HepG2 (cell line): Measurements from ENCODE around the gene U2SURP.

ENCODE experiments used
- AHR ChIP-seq: IDR thresholded peaks from 2 replicates; pipeline ENCODE4 v1.6.1; 2018; ENCODE audit warnings: missing genetic modification reagents, missing compliant biosample characterization
- ARID2 ChIP-seq: sonication (generic); formaldehyde crosslinking; IDR thresholded peaks from 2 replicates; pipeline ENCODE4 v1.8.1; 2022; ENCODE audit warnings: mild to moderate bottlenecking, missing genetic modification reagents, borderline replicate concordance
- BHLHE40 ChIP-seq: IDR thresholded peaks from 2 replicates; pipeline ENCODE4 v1.6.1; 2011; ENCODE audit warnings: low read length, improper control_type of control experiment
- CEBPZ ChIP-seq: IDR thresholded peaks from 2 replicates; pipeline ENCODE4 v1.6.1; 2012; ENCODE audit warnings: low read length, improper control_type of control experiment
- ELF1 ChIP-seq: sonication (generic); formaldehyde crosslinking; IDR thresholded peaks from 2 replicates; pipeline ENCODE4 v1.4.0; 2020; ENCODE audit warnings: missing genetic modification reagents
- POLR2AphosphoS5 ChIP-seq: IDR thresholded peaks from 2 replicates; pipeline ENCODE4 v1.6.1; 2012; ENCODE audit warnings: low read depth, low read length
- SP5 ChIP-seq: IDR thresholded peaks from 2 replicates; pipeline ENCODE4 v1.6.1; 2016; ENCODE audit warnings: low read depth, borderline replicate concordance
- SUZ12 ChIP-seq: fragments of 150-350 bp; IDR thresholded peaks from 2 replicates; pipeline ENCODE4 v1.6.1; 2014; ENCODE audit warnings: low read depth, low read length

- TF ChIP-seq POLR2AphosphoS5 (no peak), AHR (no peak), CEBPZ (no peak), SUZ12 (no peak), ARID2 (CRISPR knock-in tag) (no peak), BHLHE40 (no peak), ELF1 (no peak), SP5 (CRISPR knock-in tag) (no peak)
Measured at GRCh38 chr3:143045639-143046038, 44.3 kb downstream of the U2SURP start.
